ENCODE measurements around the gene DNM2. TPM values are rescaled to one million over a fixed set of nuclear protein-coding genes. Genes with fewer than 3 reads are reported as not detected.
"Not testable (repeated sequence)": the region's sequence is repeated elsewhere in the genome, so short reads cannot be mapped to it uniquely, and the experiment has no call there.

The DNM2 gene
- total RNA-seq, 1 donor from 2014 or later: 410 TPM

DNA sequence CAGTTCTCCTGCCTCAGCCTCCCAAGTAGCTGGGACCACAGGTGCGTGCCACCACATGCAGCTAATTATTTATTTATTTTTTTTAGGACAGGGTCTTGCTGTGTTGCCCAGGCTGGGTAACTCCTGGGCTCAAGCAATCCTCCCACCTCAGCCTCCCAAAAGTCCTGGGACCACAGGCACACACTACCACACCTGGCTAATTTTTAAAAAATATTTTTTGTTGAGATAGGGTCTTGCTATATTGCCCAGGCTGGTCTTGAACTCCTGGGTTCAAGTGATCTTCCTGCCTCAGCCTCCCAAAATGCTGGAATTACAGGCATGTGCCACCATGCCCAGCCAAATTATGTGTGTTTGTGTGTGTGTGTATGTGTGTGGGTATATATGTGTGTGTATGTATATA, 139.0 kb downstream of the DNM2 start:
- intact Hi-C loops (cut with micrococcal nuclease): not testable (repeated sequence)

DNA sequence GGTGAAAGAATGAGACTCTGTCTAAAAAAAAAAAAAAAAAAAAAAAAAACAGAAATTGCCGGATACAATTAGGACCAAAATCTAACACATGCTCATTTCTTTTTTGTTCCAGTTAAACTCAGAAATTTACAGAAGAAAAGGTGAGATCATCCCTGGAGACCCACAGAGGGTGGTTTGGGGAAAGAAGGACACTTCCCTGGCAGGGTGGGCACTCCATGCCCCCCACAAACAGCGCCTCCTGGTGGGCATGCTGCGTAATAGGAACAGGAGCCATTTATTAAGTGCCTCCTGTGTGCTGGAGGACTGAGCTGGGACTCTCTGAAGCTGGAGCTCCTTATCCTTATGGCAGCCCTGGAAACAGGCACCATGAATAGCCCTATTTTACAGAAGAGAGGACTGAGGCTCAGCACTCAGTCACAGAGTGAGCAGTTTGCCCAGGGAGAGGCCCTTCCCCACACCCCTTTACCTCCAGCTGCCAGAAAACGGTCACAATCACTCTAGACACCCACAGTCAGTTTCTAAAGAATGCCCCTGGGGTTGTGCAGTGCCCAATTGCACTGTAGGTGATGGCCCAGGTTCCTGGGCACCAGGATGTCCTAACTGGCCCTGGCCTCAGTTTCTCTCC, 140.4 kb downstream of the DNM2 start:
- intact Hi-C loops (cut with micrococcal nuclease): loop anchor here (1.0 kb wide), 1 partner anchor 141 kb away; no protein-coding TSS in a partner anchor

DNA sequence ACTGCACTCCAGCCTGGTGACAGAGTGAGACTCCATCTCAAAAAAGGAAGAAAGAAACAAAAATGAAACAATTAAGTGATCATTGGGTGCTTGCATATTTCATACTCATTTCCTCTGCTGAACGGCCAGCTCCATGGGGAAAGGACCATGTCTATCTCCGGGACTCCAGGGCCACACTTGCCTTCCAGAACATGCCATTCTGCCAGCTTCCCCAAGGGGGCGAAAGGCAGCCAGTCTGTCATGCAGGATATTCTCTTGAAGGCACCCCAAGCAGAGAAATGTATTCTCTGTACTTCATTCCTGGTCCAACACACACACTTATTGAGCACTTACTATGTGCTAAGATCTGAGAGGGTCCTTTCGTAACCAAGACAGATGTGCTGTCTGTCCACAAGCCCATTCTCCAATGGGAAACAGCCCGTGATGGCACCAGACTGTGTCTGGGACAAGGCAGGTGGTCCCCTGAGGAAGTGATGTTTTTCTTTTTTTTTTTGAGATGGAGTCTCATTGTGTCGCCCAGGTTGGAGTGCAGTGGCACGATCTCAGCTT, 143.3 kb downstream of the DNM2 start:
- intact Hi-C loops (cut with micrococcal nuclease): no loop called here

DNA sequence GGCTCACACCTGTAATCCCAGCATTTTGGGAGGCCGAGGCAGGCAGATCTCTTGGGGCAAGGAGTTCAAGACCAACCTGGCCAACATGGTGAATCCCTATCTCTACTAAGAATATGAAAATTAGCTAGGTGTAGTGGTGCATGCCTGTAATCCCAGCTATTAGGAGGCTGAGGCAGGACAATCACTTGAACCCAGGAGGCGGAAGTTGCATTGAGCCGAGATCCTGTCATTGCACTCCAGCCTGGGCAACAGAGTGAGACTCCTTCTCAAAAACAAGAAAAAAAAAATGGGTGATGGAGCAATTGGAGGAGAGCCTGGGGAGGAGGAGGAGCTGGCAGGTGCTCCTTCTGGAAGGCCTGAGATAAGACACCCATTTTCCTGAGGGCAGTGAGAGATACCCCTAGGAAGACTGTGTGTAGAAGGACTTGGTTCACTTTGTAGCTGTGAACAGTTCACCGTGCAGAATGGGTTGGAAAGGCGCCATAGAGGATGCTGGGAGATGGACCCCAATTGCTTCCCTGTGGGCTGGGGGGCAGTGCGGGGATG, 144.8 kb downstream of the DNM2 start:
- intact Hi-C loops (cut with micrococcal nuclease): no loop called here

DNA sequence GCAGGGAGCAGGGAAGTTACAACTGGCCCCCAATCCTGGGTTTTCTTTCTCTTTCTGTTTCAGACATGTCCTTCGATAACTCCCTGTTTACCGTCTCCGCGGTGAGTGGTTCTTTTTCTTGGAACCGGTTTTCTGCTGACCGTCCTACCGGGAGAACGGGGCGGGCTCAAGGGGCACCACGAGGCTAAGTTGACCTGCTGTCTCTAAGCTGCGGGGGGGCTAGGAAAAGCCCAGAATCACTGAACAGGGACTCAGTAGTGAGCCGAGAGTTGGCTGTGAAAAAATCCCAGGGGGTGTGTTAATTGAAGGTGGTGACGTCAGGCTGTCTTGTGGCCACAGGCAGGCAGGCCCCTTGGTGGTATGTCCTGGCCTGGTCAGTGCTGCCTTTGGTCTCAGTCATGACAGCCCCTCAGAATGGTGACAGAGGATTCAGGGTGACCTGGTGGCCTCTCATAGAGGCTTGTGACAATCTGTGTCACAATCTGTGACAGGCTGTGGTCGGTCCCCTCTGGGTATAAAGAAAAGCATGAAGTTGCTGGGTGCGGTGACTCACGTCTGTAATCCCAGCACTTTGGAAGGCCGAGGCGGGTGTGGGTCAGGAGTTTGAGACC, 145.3 kb downstream of the DNM2 start:
- intact Hi-C loops (cut with micrococcal nuclease): no loop called here

DNA sequence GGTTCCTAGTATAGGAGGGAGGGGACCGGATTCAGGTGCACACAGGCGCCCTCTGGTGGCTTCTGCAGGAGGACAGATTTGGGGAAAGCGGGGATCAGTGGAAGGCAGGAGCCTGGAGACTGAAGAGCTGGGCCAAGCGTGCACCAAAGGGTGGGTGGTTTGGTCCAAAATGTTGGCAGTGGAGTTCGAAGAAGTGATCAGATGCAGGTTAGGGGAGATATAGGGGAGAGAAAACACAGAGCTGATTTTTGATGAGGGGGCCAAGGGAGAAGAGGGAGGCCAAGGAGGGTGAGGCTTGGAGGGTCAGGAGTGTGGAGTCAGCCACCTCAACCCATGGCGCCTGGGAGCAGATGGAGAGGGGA, 146.6 kb downstream of the DNM2 start:
- intact Hi-C loops (cut with micrococcal nuclease): loop anchor here (1.0 kb wide), 2 partner anchors 28 to 147 kb away; partner anchors contain the start of gene TMED1

DNA sequence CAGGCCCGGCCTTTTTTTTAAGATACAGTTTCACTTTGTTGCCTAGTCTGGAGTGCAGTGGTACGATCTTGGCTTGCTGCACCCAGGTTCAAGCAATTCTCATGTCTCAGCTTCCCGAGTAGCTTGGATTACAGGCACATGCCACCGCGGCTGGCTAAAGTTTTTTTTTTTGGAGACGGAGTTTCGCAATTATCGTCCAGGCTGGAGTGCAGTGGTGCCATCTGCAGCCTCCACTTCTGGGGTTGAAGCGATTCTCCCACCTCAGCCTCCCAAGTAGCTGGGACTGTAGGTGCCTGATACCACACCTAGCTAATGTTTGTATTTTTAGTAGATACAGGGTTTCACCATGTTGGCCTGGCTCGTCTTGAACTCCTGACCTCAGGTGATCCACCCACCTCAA, 148.6 kb downstream of the DNM2 start:
- intact Hi-C loops (cut with micrococcal nuclease): no loop called here

DNA sequence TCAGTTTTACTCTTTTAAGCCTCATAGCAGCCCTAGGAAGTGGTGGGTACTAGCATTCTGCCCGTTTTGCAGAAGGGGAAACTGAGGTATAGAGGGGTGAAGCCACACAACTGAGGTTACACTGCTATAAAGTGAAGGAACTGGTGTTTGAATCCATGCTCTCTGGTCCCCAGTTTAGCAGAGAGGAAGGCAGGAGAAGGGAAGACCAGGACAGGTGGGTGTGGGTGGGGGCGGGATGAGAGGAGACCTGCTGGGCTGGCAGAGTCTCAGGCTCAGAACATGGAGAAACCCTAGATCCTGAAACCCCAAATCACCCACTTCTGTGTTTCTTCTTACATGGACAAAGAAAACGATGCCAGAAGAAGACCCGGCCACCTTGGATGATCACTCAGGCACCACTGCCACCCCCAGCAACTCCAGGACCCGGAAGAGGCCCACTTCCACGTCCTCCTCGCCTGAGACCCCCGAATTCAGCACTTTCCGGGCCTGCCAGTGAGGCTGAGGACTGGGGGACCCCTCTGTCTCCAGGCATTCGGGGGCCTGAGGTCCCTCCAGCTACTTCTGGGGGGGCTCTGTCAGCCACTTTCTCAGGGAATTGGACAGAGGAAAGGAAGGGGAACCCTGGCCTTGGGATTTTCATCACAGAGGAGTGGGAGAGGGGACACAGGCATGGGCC, 151.1 kb downstream of the DNM2 start:
- intact Hi-C loops (cut with micrococcal nuclease): no loop called here

DNA sequence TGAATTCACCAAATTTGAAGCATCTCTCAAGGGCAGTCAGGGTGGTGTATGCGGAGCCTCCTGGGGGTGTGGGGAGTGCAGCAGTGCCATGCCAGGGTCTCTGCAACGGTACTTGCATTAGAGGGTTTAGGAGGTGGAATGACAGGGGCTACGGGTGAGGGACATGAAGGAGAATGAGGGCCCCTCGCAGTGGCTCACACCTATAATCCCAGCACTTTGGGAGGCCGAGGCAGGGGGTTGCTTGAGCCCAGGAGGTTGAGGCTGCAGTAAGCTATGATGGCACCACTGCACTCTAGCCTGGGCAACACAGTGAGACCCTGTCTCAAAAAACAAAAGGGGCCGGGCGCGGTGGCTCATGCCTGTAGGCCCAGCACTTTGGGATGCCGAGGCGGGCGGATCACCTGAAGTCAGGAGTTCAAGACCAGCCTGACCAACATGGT, 152.0 kb downstream of the DNM2 start:
- intact Hi-C loops (cut with micrococcal nuclease): loop anchor here (2.0 kb wide), 4 partner anchors 73 to 367 kb away; partner anchors contain the start of genes KEAP1, KRI1 and SMARCA4

DNA sequence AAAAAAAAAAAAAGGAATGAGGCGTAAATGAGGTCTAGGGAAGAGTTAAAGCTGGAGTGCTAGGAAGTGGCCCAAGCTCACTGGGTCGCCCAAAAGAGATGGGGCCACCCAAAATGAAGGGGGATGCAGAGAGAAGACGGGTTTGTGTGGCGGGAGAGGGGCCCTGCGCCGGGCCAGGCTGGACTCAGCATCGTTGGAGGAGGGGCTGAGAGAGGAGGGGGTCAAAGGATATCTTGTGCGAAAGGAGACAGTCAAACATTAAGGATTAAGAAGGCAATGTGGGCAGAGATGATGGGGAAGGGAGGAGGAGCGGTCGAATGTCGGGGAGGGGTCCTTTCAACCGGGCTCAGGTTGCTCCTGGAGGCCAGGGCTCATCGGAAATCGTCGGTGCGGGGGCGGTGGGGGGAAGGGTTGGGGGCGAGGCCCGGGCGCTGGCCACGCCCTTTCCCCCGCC, 152.6 kb downstream of the DNM2 start:
- intact Hi-C loops (cut with micrococcal nuclease): loop anchor here (2.0 kb wide), 4 partner anchors 74 to 368 kb away; partner anchors contain the start of genes KEAP1, KRI1 and SMARCA4

DNA sequence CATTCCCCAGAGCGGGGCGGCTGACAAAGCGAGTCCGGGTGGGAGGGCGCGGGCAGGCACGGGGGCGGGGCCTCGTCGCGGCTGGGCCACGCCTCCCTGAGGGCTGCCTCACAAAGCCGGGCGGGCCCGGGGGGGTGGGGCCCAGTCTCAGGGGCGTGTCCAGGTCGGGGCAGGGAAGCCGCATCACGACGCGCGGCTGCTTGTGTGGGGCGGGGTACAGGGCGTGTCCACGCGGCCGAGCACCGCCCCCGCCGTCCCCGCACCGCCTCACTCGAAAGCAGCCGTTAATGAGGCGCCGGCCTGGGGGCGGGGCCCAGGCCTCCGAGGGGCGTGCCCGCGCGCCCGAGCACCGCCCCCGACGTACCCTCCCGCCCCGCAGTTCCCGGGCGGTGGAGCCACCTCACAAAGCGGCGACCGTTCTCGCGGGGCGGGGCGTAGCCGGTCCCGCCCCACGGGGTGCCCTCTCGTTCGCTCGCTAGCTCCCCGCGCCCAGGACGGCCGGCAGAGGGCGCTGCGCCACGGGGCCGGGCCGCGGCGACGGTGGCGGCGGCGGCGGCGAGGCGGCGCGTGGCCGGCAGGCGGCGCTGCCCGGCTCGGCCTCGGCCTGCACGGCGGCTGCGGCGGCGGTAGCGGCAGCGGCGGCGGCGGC, 153.2 kb downstream of the DNM2 start, which contains the start of gene CARM1:
Gene CARM1 (plus strand): TSS at position 599 of the 649 bp plus-strand sequence. CDS start 150 bp downstream, outside the sequence.
- intact Hi-C loops (cut with micrococcal nuclease): loop anchor here (1.0 to 2.0 kb wide), 12 partner anchors 8 to 475 kb away; partner anchors contain the start of genes CCDC159, ILF3, KEAP1 and KRI1

DNA sequence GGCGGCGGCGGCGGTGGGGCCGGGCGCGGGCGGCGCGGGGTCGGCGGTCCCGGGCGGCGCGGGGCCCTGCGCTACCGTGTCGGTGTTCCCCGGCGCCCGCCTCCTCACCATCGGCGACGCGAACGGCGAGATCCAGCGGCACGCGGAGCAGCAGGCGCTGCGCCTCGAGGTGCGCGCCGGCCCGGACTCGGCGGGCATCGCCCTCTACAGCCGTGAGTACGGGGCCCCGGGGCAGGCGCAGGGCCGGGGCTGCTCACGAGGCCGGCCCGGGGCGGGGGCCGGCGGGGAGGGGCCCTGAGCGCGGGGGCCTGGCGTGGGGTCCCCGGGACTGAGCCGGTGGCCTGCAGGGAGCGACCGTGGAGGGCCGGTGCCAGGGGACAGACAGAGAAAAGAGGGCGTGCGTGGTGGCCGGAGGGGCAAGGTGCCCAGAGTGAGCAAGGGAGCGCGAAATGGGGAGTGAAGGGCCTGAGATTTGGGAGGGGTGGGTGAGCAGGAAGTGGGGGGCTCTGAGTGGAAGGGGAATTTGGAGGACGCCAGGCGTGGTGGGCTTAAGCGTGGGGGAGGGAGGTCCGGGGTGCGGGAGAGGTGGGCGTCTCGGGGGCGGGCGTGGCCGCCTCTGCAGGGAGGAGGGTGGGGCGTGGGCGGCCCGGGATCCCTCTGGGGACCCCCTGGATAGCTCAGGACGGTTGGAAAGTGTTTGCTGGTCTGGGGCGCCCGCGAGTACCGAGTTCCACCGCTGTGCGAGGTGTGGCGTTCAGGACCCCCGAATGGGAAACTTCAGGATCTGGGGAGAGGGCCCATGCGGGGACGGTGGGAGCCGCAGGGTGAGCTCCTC, 154.0 kb downstream of the DNM2 start:
- intact Hi-C loops (cut with micrococcal nuclease): loop anchor here (1.0 to 2.0 kb wide), 12 partner anchors 7 to 474 kb away; partner anchors contain the start of genes CCDC159, ILF3, KEAP1 and KRI1

DNA sequence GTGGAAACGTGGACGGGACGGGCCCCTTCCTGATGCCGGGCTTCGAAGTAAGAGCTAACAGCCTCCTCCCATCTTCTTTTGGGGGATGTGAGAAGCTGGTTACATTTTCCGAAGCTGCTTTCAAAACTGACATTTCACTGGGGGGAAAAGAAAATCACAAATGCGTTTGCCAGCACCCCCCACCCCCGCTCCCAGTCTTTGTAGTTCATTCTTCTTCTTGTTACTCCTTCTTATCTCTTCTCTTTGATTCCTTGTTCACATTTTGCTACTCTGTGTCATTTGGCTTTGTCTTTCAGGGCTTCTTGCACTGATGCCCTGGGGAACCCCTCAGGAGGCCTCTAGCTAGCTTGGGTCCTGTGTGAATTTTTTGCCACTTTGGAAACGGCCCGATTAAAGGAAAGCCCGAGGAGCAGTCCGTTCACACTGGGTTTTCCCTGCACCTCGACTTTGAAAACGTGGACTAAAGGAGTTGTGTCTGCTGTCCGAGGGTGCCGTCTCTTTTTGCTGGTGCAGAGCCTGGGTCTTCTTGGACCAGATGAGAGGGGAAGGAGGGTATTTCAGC, 154.7 kb downstream of the DNM2 start:
- intact Hi-C loops (cut with micrococcal nuclease): no loop called here

DNA sequence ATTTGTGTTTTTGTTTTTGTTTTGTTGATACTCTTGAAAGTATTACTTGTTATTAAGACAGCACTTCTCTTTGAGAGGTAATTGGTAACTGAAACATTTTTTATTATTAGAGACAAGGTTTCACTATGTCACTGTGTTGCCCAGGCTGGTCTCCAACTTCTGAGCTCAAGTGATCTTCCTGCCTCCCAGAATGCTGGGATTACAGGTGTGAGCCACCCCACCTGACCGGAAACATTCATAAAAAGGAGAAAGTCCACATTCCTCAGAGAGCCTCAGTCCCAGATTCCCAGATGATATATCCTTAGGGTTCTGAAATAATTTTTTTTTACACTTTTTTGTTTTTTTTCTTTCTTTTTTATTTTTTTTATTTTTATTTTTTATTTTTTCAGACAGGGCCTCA, 156.1 kb downstream of the DNM2 start:
- intact Hi-C loops (cut with micrococcal nuclease): no loop called here

DNA sequence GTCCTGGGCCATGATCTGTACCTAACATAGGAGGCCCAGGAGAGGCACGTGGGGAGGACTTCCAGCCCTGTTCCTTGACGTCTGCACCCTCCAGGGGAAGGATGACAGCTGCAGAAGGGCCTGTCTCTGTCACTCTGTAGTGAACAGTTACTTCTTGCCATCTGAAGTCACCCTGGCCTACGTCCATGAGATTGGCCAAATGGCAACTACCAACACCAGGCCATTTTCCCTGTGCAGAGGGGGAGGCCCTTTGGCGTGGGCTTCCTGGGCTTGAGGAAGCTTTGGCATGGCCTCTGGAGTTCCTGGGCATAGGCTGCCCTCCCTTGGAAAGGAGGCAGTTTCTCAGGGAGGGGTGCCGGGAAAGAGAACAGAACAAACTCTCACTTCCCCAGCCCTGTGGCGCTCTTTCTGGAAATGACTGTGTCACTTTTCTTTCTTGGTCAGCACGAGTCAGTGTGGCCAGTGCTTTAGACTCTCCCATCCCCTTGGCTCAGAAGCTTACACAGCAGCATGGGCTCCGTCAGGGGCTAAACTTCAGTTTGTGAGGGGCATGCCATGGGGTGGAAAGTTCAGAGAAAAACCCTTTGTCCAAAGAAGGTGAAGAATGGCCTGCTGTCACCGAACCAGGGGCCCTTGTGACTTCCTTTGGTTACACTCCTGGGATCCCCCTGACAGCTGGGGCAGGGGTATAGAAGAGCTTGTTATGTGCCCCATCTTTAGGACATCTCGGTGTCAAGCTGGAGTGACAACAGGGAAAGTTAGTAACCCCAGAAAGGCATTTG, 158.8 kb downstream of the DNM2 start:
- intact Hi-C loops (cut with micrococcal nuclease): no loop called here

DNA sequence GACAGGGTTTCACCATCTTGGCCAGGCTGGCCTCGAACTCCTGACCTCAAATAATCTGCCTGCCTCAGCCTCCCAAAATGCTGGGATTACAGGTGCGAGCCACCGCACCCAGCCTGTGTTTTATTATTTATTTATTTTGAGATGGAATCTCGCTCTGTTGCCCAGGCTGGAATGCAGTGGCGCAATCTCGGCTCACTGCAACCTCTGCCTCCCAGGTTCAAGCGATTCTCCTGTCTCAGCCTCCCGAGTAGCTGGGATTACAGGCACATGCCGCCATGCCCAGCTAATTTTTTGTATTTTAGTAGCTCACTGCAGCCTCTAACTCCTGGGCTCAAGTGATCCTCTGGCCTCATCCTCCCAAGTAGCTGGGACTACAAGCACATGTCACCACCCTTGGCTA, 159.7 kb downstream of the DNM2 start:
- intact Hi-C loops (cut with micrococcal nuclease): loop anchor here (2.0 kb wide), 1 partner anchor 51 kb away; the partner anchor contains the start of genes TIMM29 and YIPF2

DNA sequence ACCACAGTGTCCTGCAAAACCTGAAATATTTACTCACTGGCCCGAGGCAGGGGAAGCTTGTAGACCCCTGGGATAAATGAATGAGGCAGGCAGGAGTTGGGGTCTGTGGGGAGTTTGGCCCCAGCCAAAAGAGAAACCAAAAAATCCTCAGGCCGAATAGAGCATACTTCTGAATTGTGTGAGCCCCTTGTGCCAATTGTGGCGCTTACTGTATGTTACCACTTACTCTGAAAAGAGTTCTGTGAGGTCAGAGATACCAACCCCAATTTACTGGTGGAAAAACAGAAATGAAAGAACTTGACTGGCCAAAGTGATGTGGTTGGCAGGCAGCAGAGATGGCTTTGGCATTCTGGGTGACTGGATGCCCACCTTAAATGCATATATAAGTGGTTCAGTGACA, 160.4 kb downstream of the DNM2 start:
- intact Hi-C loops (cut with micrococcal nuclease): loop anchor here (2.0 kb wide), 1 partner anchor 51 kb away; the partner anchor contains the start of genes TIMM29 and YIPF2
